HepG2 (cell line): ENCODE measurements around the gene ILRUN. TPM values are rescaled to one million over a fixed set of nuclear protein-coding genes. Genes with fewer than 3 reads are reported as not detected.

Experiments
- ATAC-seq: fragments of 200-7000 bp; cut with Tn5 transposase; 3 replicates; pipeline ENCODE4 v1.9.1; 2020; ENCODE audit warnings: mild to moderate bottlenecking, moderate library complexity
- BruUV-seq: library from RNA; stranded (reverse); fragments of 400-500 nt; replicated peaks from 2 replicates; lab custom pipeline; 2021; lab: Mats Ljungman, UMichigan
- CTCF ChIA-PET: fragments of 300-600 bp; formaldehyde crosslinking; extraction: SDS; loops from one replicate; lab custom pipeline; 2021; ENCODE audit warnings: low total read pairs, inconsistent platforms, low intra/inter-chr PET ratio; lab: Yijun Ruan, JAX
- POLR2A ChIA-PET: fragments of 350-600 bp; sonication (Branson Sonifier 250); formaldehyde crosslinking; loops from one replicate; lab custom pipeline; 2020; ENCODE audit warnings: antibody characterized with exemption, inconsistent platforms; lab: Yijun Ruan, JAX
- DNase-seq: peaks from one replicate; pipeline ENCODE4 v3.0.0-alpha.2; 2015; ENCODE audit warnings: low spot score
- FAIRE-seq: peaks from 3 replicates; lab custom pipeline; 2011; peaks lifted over from hg19 to GRCh38; lab: Jason Lieb, UNC
- H2AFZ ChIP-seq: one replicate; pipeline ENCODE4 v1.6.1; 2011; ENCODE audit warnings: low read length, inconsistent platforms
- H3K27ac ChIP-seq: fragments of 300-600 bp; 3 replicates; pipeline ENCODE4 v1.8.0; 2011; ENCODE audit warnings: mixed run types, mild to moderate bottlenecking, mixed read lengths, low read length, inconsistent platforms; ENCODE audit not compliant: insufficient read depth; ENCODE audit errors: extremely low read length
- H3K27me3 ChIP-seq, 2 experiments: fragments of 200-600 bp in 1 of 2; 2 replicates in 1 of 2; 3 replicates in 1 of 2; pipeline versions ENCODE4 v1.6.0 to v1.8.0; 2011; ENCODE audit warnings: low read length in 2 of 2, mild to moderate bottlenecking in 2 of 2, moderate library complexity in 2 of 2, inconsistent platforms in 1 of 2; ENCODE audit not compliant: insufficient read depth in 2 of 2, control insufficient read depth in 1 of 2
- H3K36me3 ChIP-seq, 2 experiments: fragments of 200-600 bp in 1 of 2; replicated peaks in 1 of 2; 2 replicates in 1 of 2; 3 replicates in 1 of 2; pipeline versions ENCODE4 v1.5.1 to v1.8.0; 2011; ENCODE audit warnings: low read length in 2 of 2, inconsistent platforms in 1 of 2; ENCODE audit not compliant: insufficient read depth in 2 of 2, control insufficient read depth in 1 of 2
- H3K4me1 ChIP-seq: 2 replicates; pipeline ENCODE4 v1.5.1; 2012; ENCODE audit warnings: low read length, inconsistent platforms; ENCODE audit not compliant: insufficient read depth
- H3K4me2 ChIP-seq: 2 replicates; pipeline ENCODE4 v1.6.0; 2011; ENCODE audit warnings: low read depth, low read length, inconsistent platforms
- H3K4me3 ChIP-seq, 3 experiments: fragments of 200-600 bp in 1 of 3; sonication (generic), shearing (Covaris generic) in 1 of 3; replicated peaks in 1 of 3; 2 replicates each; pipeline ENCODE4 v1.5.1; 2011 to 2016; ENCODE audit warnings: low read length in 3 of 3, inconsistent platforms in 2 of 3, low read depth in 2 of 3, mild to moderate bottlenecking in 2 of 3, control low read depth in 1 of 3, mixed read lengths in 1 of 3; ENCODE audit not compliant: insufficient read depth in 1 of 3
- H3K79me2 ChIP-seq: one replicate; pipeline ENCODE4 v1.6.1; 2011; ENCODE audit warnings: low read length, inconsistent platforms; ENCODE audit not compliant: insufficient read depth
- H3K9ac ChIP-seq: 2 replicates; pipeline ENCODE4 v1.6.0; 2011; ENCODE audit warnings: mild to moderate bottlenecking, low read depth, low read length, inconsistent platforms; ENCODE audit not compliant: insufficient read depth
- H3K9me3 ChIP-seq: 2 replicates; pipeline ENCODE4 v1.5.1; 2012; ENCODE audit warnings: mild to moderate bottlenecking, low read length
- H4K20me1 ChIP-seq: 2 replicates; pipeline ENCODE4 v1.6.0; 2011; ENCODE audit warnings: inconsistent platforms, mild to moderate bottlenecking, low read length, moderate library complexity; ENCODE audit not compliant: insufficient read depth
- AFF4 ChIP-seq: sonication (generic); formaldehyde crosslinking; IDR thresholded peaks from 2 replicates; pipeline ENCODE4 v1.4.0; 2020; ENCODE audit warnings: missing genetic modification reagents
- ARID2 ChIP-seq: sonication (generic); formaldehyde crosslinking; IDR thresholded peaks from 2 replicates; pipeline ENCODE4 v1.8.1; 2022; ENCODE audit warnings: mild to moderate bottlenecking, missing genetic modification reagents, borderline replicate concordance
- CHD4 ChIP-seq: fragments of 200-600 bp; sonication (generic); IDR thresholded peaks from 2 replicates; pipeline ENCODE4 v1.7.0; 2017; ENCODE audit warnings: mild to moderate bottlenecking, low read length, borderline replicate concordance
- EP300 ChIP-seq, 3 experiments: sonication (generic) in 1 of 3; formaldehyde crosslinking in 1 of 3; IDR thresholded peaks; 2 replicates each; pipeline versions ENCODE4 v1.5.1 to v1.6.1; 2011 to 2020; ENCODE audit warnings: low read depth in 2 of 3, low read length in 2 of 3, borderline replicate concordance in 1 of 3, improper control_type of control experiment in 1 of 3, mild to moderate bottlenecking in 1 of 3, missing genetic modification reagents in 1 of 3, moderate library complexity in 1 of 3
- KAT8 ChIP-seq: IDR thresholded peaks from 2 replicates; pipeline ENCODE4 v1.6.1; 2016; ENCODE audit warnings: missing genetic modification reagents, missing compliant biosample characterization
- MYPOP ChIP-seq: sonication (generic); formaldehyde crosslinking; IDR thresholded peaks from 2 replicates; pipeline ENCODE4 v1.8.1; 2023; ENCODE audit warnings: mild to moderate bottlenecking, moderate library complexity, missing genetic modification reagents
- PCBP1 ChIP-seq: fragments of 200-400 bp; formaldehyde crosslinking; IDR thresholded peaks from 2 replicates; pipeline ENCODE4 v1.6.1; 2017; ENCODE audit warnings: mild to moderate bottlenecking, low read depth, low read length, borderline replicate concordance
- RCOR2 ChIP-seq: IDR thresholded peaks from 2 replicates; pipeline ENCODE4 v1.6.1; 2016; ENCODE audit warnings: missing biosample characterization, missing genetic modification reagents
- SALL1 ChIP-seq: sonication (generic); formaldehyde crosslinking; IDR thresholded peaks from 2 replicates; pipeline ENCODE4 v1.8.0; 2022; ENCODE audit warnings: mild to moderate bottlenecking, missing genetic modification reagents
- ZBTB49 ChIP-seq: sonication (generic); formaldehyde crosslinking; IDR thresholded peaks from 2 replicates; pipeline ENCODE4 v1.4.0; 2020; ENCODE audit warnings: missing genetic modification reagents, borderline replicate concordance
- ZFP41 ChIP-seq: sonication (generic); formaldehyde crosslinking; IDR thresholded peaks from 2 replicates; pipeline ENCODE4 v1.4.0; 2020; ENCODE audit warnings: mild to moderate bottlenecking, missing genetic modification reagents, borderline replicate concordance
- ZNF34 ChIP-seq: sonication (generic); formaldehyde crosslinking; IDR thresholded peaks from 2 replicates; pipeline ENCODE4 v1.4.0; 2020; ENCODE audit warnings: mild to moderate bottlenecking, missing genetic modification reagents, borderline replicate concordance
- ZNF431 ChIP-seq: sonication (generic); formaldehyde crosslinking; IDR thresholded peaks from 2 replicates; pipeline ENCODE4 v1.9.0; 2022; ENCODE audit warnings: missing genetic modification reagents, low read depth, mild to moderate bottlenecking, borderline replicate concordance
- ZNF550 ChIP-seq: sonication (generic); formaldehyde crosslinking; IDR thresholded peaks from 2 replicates; pipeline ENCODE4 v1.4.0; 2020; ENCODE audit warnings: mild to moderate bottlenecking, missing genetic modification reagents, borderline replicate concordance
- ZNF746 ChIP-seq: sonication (generic); formaldehyde crosslinking; IDR thresholded peaks from 2 replicates; pipeline ENCODE4 v1.8.0; 2022; ENCODE audit warnings: mild to moderate bottlenecking, missing genetic modification reagents
- ZNF766 ChIP-seq: sonication (generic); formaldehyde crosslinking; IDR thresholded peaks from 2 replicates; pipeline ENCODE4 v1.5.0; 2020; ENCODE audit warnings: missing genetic modification reagents, borderline replicate concordance
- ZNF841 ChIP-seq: sonication (generic); formaldehyde crosslinking; IDR thresholded peaks from 2 replicates; pipeline ENCODE4 v1.8.1; 2023; ENCODE audit warnings: missing genetic modification reagents, borderline replicate concordance
- WGBS: methylation state at CpG from one replicate; pipeline ENCODE4 v1.1.6; 2017; ENCODE audit warnings: low lambda C conversion rate; 5-methylcytosine and 5-hydroxymethylcytosine counted together
- in situ Hi-C: cut with HindIII; loops from 2 replicates; pipeline ENCODE4 v1.10.0; 2017; ENCODE audit warnings: low pct_unique_long_range_greater_than_20kb; ENCODE audit not compliant: extremely low pct_ligation_motif_present
- intact Hi-C: fragments of 100-400 bp; cut with micrococcal nuclease; formaldehyde crosslinking; loops from one replicate; pipeline ENCODE4 v1.10.0; 2022; ENCODE audit not compliant: unreplicated experiment
- polyA plus RNA-seq, 8 experiments: library from polyadenylated mRNA; depleted of rRNA in 3 of 8; stranded (reverse) in 7 of 8; unstranded in 1 of 8; fragments of >200 nt; fragmentation: Illumina TruSeq in 4 of 8; extraction: Trizol in 4 of 8; gene quantifications; 2 replicates each; pipeline versions ENCODE4 v1.2.1 to v1.2.3, GENCODE V29; 2011 to 2016; ENCODE audit warnings: low read depth in 4 of 8, missing spikeins in 1 of 8, mixed read lengths in 1 of 8; ENCODE audit not compliant: insufficient read depth in 1 of 8
- total RNA-seq, 5 experiments: library from RNA; depleted of rRNA; stranded (reverse); fragments of >200 nt; fragmentation: Illumina TruSeq; extraction: Trizol; gene quantifications; 2 replicates each; pipeline ENCODE4 v1.2.3, GENCODE V29; 2016; ENCODE audit warnings: low read depth in 1 of 5

ILRUN gene
- total and polyA plus RNA-seq, 2 of the 13 experiments (the other 11 are each of a cell fraction or from before 2014, with no cell fraction given), result 45.5 to 66.6 TPM

GRCh38 chr6:34674268-34674639, 22.3 kb downstream of the ILRUN start:
- Histone ChIP-seq H2AFZ (no peak overlapping the region), H4K20me1 (no peaks in the 10 kb centered on the region), H3K27ac (peak overlapping the region; percentile 73), H3K9ac (peak overlapping the region; percentile 55), H3K36me3 (no peaks in the 10 kb centered on the region; a peak in 1 of 5 replicates), H3K79me2 (peaks cover 78% of the 10 kb centered on the region), H3K9me3 (no peaks in the 10 kb centered on the region), H3K4me3 (peak overlapping the region; percentile 2 to 36 (median 35); a peak in 5 of 6 replicates), H3K27me3 (no peaks in the 10 kb centered on the region), H3K4me1 (peaks cover 84% of the 10 kb centered on the region), H3K4me2 (peak overlapping the region; percentile 67)
- POLR2A ChIA-PET, result interaction anchor here (1.0 to 3.2 kb wide), 8 partner anchors 9 to 117 kb away, joined by 4 to 44 read pairs (median 9); partner anchors contain the start of genes ILRUN and SNRPC
- ATAC-seq (peak; percentile 80), FAIRE-seq (peak; percentile 23), DNase-seq (peak; percentile 91)
- BruUV-seq, result no TSS peak
- CTCF ChIA-PET, result no interaction called here
- in situ Hi-C loops (no loop called here), intact Hi-C loops (loop anchor here (2.0 to 5.0 kb wide), 2 partner anchors 23 to 83 kb away; partner anchors contain the start of genes ILRUN and SNRPC)
- 0% methylated on average over 5 of the region's 5 CpGs for WGBS
- TF ChIP-seq ZNF746 (CRISPR knock-in tag) (no peak), SALL1 (CRISPR knock-in tag) (no peak), ZNF431 (CRISPR knock-in tag) (no peak), PCBP1 (no peak), AFF4 (CRISPR knock-in tag) (0 out of 2 replicates have a peak, but pooled peaks have one; percentile 18), ARID2 (CRISPR knock-in tag) (no peak), MYPOP (CRISPR knock-in tag) (0 out of 2 replicates have a peak, but pooled peaks have one; percentile 4), ZBTB49 (CRISPR knock-in tag) (no peak), RCOR2 (CRISPR knock-in tag) (peak; percentile 92), KAT8 (CRISPR knock-in tag) (peak; percentile 60), ZFP41 (no peak), CHD4 (peak; percentile 83; the same call in 1 of the 2 replicates), ZNF34 (CRISPR knock-in tag) (no peak), ZNF841 (CRISPR knock-in tag) (no peak), ZNF550 (CRISPR knock-in tag) (no peak), EP300 (IDR thresholded peaks at IDR 0.05; ENCODE audit: low read depth in 2 of 2, low read length in 2 of 2) (peak in 1 of 2 experiments; percentile 86; a peak in 2 of 4 replicates), EP300 (CRISPR knock-in tag; IDR thresholded peaks at IDR 0.05; ENCODE audit: borderline replicate concordance) (no peak), ZNF766 (CRISPR knock-in tag) (0 out of 2 replicates have a peak, but pooled peaks have one; percentile 12)
